GM19351 (cell line): ENCODE data around the gene ZNF362.
"Not testable (repeated sequence)": the region's sequence is repeated elsewhere in the genome, so short reads cannot be mapped to it uniquely, and the experiment has no call there.

Experiments used
- ATAC-seq: cut with Tn5 transposase; IDR thresholded peaks from one replicate; pipeline ENCODE4 v1.9.1; 2021; ENCODE audit warnings: mild to moderate bottlenecking, moderate library complexity; ENCODE audit not compliant: unreplicated experiment

Gene ZNF362

DNA sequence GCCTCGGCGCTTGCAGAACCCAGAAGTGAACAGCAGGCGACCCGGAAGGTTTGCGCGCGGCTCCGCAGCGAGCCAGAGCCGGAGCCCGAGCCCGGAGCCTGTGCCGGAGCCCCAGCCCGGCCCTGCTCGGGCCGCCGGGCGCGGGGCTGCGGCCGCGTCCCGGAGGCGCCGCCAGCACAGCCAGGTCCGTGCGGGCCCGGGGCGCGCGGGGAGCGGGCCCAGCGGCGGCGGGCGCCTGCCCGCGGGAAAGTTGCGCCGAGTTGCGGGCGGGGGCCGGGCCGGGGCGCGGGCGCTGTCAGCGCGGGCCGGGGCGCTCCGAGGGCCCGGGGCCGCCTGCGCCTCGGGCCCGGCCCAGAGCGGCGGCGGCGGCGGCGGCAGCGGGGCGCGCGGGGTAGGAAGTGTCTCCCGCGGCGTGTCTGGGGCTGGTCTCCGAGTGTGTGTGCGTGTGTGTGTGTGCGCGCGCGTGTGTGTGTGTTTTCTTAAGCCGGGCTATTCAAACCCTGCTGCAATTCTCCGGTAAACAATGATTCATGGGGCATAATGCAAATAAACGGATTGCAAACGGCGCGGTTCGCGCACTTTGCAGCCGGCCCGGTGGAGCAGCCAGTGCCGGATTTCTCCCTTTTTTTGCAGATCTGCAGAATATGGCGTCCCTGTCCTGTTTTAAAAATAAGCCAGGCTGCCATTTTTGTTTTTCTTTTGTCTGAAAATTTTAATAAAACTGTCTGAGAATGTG, at the start of gene ZNF362:
Gene ZNF362, plus strand, starts transcription at position 22 of the 736 bp plus-strand sequence. CDS start 14,083 bp downstream, outside the sequence.
- peak; percentile 71 for ATAC-seq

GRCh38 chr1:33211972-33212371, 44.3 kb upstream of the ZNF362 start:
- ATAC-seq: no peak

GRCh38 chr1:33219886-33220661, 36.2 kb upstream of the ZNF362 start:
- no peak for ATAC-seq

DNA sequence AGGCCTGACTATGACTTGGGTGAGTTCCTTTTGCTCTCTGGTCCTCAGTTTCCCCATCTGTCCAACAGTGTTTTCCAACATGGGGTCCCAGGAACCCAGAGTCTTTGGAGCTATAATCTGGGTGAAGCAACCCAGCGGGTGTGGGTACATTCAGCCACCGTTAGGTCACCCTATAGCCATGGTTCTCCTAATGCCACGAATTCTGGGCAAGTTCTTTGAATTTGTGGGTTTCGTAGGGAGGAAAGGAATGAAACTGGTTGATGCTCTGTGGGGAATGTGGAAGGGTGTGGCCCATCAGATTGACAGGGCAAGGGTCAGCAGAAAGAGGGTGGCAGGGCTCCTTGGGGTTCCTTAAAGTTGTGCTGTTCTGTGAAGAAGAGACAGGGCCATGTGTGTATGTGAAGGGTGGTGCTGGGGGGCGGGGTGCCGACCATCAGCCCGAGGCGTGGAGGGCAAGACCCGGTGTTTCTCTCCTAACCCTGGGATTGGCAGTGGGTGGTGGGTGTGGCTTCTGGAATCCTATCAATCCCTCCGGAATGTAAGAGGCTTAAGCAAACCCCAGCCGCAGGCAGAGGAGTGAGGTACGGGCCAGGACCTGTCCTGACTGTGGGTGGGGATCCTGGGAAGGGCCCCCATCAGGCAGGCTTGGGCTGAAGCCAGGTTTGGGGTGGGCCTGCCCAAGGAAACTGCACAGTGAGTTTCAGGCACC, 35.5 kb upstream of the ZNF362 start:
- ATAC-seq: no peak

- ATAC-seq: no peak
Observed at GRCh38 chr1:33221385-33221758, 34.9 kb upstream of the ZNF362 start.

DNA sequence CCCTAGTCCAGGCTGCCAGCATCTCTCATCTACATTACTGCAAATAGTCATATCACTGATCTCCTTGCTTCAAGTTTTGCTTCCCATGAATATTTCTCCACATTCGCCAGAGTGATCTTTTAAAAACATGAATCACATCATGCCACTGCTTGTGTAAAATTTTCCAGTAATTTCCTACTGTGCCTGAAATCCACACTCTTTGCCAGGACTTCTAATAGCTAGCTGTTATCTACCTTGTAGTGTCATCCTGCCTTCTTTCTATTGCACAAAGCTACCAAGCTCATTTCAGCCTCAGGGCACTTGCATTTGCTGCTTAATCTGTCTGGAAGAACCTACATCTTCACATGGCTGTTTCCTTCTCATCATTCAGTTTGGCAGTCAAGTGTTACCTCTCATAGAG, 33.9 kb upstream of the ZNF362 start:
- ATAC-seq: no peak

DNA sequence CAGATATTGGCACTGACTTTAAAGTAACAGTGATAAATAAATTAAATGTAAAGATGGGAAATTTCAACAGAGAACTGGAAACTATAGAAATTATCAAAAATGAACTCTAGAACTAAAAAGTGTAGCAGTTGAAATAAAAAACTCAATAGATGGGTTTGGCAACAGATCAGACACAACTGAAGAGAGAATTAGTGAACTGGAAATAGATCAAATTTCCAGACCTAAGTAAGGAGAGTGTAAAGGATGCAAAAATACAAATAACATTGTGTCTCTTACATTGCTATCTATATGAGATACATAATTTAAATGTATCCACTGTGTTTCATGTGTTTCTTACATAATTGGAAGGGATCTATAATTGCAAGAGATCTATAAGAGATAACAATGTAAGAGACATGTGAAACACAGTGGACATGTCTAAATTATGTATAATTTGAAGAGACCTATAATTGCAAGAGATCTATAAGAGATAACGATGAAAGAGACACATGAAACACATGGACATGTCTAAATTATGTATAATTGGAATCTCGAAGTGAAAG, 32.1 kb upstream of the ZNF362 start:
- ATAC-seq: no peak

DNA sequence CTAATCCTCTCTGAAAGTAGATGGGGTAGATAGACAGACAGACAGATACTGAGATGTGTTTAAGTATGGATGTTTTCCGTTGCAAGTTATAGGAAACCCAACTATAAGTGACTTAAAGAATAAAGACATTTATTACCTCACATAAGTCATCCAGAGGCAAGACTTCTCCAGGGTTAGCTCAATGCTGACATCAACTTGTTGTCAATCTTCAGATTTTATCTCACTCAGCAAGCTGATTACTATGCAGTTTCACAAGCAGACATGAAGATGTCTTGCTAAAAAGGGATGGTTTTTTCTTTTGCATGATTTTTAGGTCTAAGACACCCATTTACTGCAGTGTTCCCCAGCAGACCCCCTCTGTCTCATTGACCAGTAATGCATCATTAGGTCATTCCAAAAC, 30.7 kb upstream of the ZNF362 start:
- no peak for ATAC-seq

DNA sequence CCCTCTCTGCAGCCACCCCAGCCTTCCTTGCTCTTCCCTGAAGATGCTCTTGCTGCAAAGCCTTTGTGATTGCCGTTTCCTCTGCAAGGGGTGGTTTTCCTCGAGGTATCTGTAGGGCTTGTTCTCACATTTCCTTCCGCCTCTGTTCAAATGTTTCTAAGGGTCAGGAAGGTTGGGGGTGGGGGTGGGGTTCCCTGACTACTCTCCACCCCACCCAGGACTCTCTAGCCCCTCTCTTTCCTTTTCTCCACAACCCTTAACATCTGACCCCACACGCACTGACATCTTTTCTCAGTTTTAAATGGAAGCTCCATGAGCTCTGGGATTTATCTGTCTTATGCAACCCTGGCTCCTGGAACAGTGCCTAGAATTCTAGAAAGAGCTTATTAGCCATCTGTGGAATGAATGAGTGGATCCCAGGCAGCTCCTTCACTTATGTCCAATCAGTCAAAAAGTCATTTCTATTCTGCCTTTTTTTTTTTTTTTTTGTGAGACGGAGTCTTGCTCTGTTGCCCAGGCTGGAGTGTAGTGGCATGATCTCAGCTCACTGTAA, 27.3 kb upstream of the ZNF362 start:
- ATAC-seq: no peak

- ATAC-seq: no peak
Observed at GRCh38 chr1:33231166-33231565, 25.1 kb upstream of the ZNF362 start.

DNA sequence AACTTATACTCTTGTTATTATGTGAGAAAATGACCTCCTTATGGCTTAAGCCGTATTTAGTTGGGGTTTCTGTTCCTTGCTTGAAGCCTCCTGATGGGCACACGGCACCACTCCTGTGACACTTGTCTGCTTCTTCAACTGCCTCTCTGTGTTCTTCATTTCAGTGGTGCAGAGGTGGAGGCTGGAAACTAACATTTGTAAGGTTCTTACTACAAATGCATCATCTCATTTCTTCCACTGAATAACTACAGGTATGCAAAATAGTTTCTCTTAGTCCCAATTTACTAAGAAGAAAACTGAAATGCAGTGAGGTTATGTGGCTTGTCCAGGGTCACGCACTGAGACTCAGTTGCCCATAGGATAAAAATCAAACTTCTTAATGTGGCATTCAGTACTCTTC, 23.6 kb upstream of the ZNF362 start:
- ATAC-seq: no peak

GRCh38 chr1:33234131-33234530, 22.2 kb upstream of the ZNF362 start:
- no peak for ATAC-seq

DNA sequence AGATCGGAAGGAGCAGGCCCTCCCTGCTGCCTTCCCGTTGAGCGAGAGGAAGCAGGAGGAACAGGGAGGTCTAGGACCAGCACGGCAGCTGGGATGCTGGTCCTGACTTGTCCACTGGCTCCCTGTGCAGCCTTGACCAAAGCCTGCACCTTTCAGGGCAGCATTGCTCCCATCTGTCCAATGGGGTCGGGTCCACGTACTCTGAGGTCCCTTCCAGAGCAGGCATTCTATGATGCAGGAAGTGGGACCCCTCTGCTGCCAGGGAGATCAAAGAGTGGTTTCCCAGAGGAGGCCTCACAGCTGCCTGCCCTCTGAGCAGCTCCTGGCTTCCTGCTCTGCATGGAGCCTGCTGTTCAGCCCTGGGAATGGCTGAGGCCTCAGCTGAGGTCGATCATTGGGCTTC, 21.7 kb upstream of the ZNF362 start:
- no peak for ATAC-seq

DNA sequence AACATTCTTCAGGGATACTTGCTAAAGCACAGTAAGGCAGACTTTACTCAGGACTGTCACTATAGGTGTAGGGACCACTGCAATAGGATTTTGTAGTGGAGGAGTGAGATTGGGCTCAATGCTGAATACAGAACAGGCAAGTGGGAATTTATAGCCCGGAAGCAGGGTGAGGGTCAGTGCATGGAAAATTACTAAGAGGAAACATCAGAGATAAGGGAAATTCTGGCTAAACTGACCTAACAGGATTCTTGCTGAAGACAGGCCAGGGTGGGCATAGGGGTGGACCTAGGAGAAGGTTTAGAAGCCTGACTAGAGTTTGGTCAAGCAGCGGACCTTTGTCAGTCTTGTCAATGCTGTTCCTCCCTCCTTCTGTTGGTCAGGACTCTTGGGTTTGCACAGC, 20.8 kb upstream of the ZNF362 start:
- no peak for ATAC-seq

DNA sequence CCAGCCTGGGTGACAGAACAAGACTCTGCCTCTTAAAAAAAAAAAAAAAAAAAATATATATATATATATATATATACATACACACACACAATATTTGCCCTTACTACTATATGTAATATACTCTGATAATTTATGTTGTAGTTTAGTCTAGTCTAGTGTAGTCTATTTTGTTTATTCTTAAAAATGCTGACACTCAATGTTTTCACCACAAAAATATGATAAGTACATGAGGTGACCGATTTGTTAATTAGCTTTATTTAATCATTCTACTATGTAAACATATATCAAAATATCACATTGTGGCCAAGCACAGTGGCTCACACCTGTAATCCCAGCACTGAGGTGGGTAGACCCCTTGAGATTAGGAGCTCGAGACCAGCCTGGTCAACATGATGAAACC, 19.8 kb upstream of the ZNF362 start:
- ATAC-seq: no peak

- no peak for ATAC-seq
Observed at GRCh38 chr1:33237579-33237978, 18.7 kb upstream of the ZNF362 start.

GRCh38 chr1:33238194-33238724, 18.0 kb upstream of the ZNF362 start:
- ATAC-seq: not testable (repeated sequence)

- not testable (repeated sequence) for ATAC-seq
Observed at GRCh38 chr1:33239410-33239809, 16.9 kb upstream of the ZNF362 start.

DNA sequence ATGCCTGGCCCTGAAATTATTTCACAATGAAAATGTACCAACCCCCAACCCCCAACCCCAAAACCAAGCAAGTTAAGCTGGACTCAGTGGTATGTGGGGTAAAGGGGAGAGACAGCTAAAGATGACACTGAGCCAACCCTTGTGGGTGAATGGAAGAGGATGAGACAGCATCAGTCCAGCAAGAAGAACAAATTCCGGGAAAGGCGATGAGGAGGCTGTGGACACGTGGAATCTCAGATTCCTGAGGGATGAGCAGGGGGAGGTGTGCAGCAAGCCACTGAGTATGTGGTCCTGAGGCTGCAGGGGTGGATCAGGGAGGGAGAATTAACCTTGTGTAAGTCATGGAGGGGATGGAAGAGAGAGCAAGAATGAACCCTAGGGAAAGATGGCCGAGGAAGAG, 14.4 kb upstream of the ZNF362 start:
- ATAC-seq: no peak

- no peak for ATAC-seq
Observed at GRCh38 chr1:33242652-33243051, 13.6 kb upstream of the ZNF362 start.
